Endodermal cell (in vitro differentiated cells): ENCODE measurements around the gene SDC4. TPM values are rescaled to one million over a fixed set of nuclear protein-coding genes. Genes with fewer than 3 reads are reported as not detected.

Experiments
- DNase-seq: peaks from one replicate; pipeline ENCODE4 v3.0.0-alpha.2; 2017
- H3K27ac ChIP-seq: 2 replicates; pipeline ENCODE4 v1.5.1; 2013; ENCODE audit warnings: mild to moderate bottlenecking, low read depth, low read length, moderate library complexity
- H3K27me3 ChIP-seq: 2 replicates; pipeline ENCODE4 v1.6.1; 2013; ENCODE audit warnings: mild to moderate bottlenecking, low read length, moderate library complexity; ENCODE audit not compliant: insufficient read depth, control insufficient read depth, poor library complexity, severe bottlenecking
- H3K36me3 ChIP-seq: 2 replicates; pipeline ENCODE4 v1.7.0; 2013; ENCODE audit warnings: mild to moderate bottlenecking, low read length, moderate library complexity; ENCODE audit not compliant: control insufficient read depth, insufficient read depth
- H3K4me1 ChIP-seq: one replicate; pipeline ENCODE4 v1.7.0; 2013; ENCODE audit warnings: low read length; ENCODE audit not compliant: control insufficient read depth, insufficient read depth
- H3K4me3 ChIP-seq: 2 replicates; pipeline ENCODE4 v1.5.1; 2013; ENCODE audit warnings: mild to moderate bottlenecking, low read length, moderate library complexity
- H3K9ac ChIP-seq: 2 replicates; pipeline ENCODE4 v1.6.1; 2013; ENCODE audit warnings: mild to moderate bottlenecking, low read length, moderate library complexity; ENCODE audit not compliant: poor library complexity, severe bottlenecking; ENCODE audit errors: extremely low read depth
- H3K9me3 ChIP-seq: 2 replicates; pipeline ENCODE4 v1.6.1; 2013; ENCODE audit warnings: mild to moderate bottlenecking, low read length, moderate library complexity; ENCODE audit not compliant: control insufficient read depth
- H3K27ac Mint-ChIP-seq: 2 replicates; pipeline ENCODE4 v1.8.0; 2020; ENCODE audit warnings: mixed read lengths
- H3K27me3 Mint-ChIP-seq: 2 replicates; pipeline ENCODE4 v1.8.0; 2021; ENCODE audit warnings: mild to moderate bottlenecking, mixed read lengths; ENCODE audit not compliant: insufficient read depth
- H3K36me3 Mint-ChIP-seq: 2 replicates; pipeline ENCODE4 v1.8.0; 2020; ENCODE audit warnings: low read depth, mixed read lengths
- H3K4me1 Mint-ChIP-seq: 2 replicates; pipeline ENCODE4 v1.8.0; 2020; ENCODE audit warnings: mixed read lengths
- H3K4me3 Mint-ChIP-seq: 2 replicates; pipeline ENCODE4 v1.8.0; 2020; ENCODE audit warnings: mild to moderate bottlenecking, moderate library complexity, mixed read lengths
- H3K9me3 Mint-ChIP-seq: 2 replicates; pipeline ENCODE4 v1.8.0; 2020; ENCODE audit warnings: mild to moderate bottlenecking, mixed read lengths
- CTCF ChIP-seq: fragments of 200-600 bp; sonication (generic); conservative IDR thresholded peaks from 2 replicates; pipeline ENCODE4 v1.5.0; 2021; ENCODE audit warnings: antibody characterized with exemption, mild to moderate bottlenecking
- WGBS, 2 experiments: methylation state at CpG; one replicate each; pipeline versions ENCODE4 v1.1.5 to v1.1.7; 2013; ENCODE audit warnings: missing lambda C conversion rate in 2 of 2, mixed read lengths in 1 of 2; ENCODE audit not compliant: insufficient coverage in 1 of 2, insufficient read length in 1 of 2; 5-methylcytosine and 5-hydroxymethylcytosine counted together
- total RNA-seq, 2 donors: library from RNA; stranded (reverse); fragmentation: NEBNext Ultra II Directional in 1 of 2; extraction: Animal tissue kit (Norgen Biotek cat#: 25700) in 1 of 2; gene quantifications; 2 replicates in 1 of 2; 3 replicates in 1 of 2; pipeline ENCODE4 v1.2.1, GENCODE V29; 2021

SDC4 gene
- total RNA-seq, 2 donors from 2014 or later: 78.0 to 118 TPM

- Mint-ChIP-seq H3K4me3 (no peak overlapping the region), H3K4me1 (peaks cover 16% of the 10 kb centered on the region), H3K27me3 (peaks cover 63% of the 10 kb centered on the region), H3K9me3 (peaks cover 13% of the 10 kb centered on the region), H3K27ac (no peak overlapping the region), H3K36me3 (no peaks in the 10 kb centered on the region)
- H3K9me3 ChIP-seq: peaks cover 13% of the 10 kb centered on the region
- H3K4me3 ChIP-seq: no peak overlapping the region
- H3K27me3 ChIP-seq: peaks cover 32% of the 10 kb centered on the region
- no peak for TF ChIP-seq CTCF
- no peak overlapping the region for H3K9ac ChIP-seq
- no peak for DNase-seq
- H3K27ac ChIP-seq: no peak overlapping the region
- 85 to 86% methylated on average over 6 to 13 of the region's 13 CpGs for WGBS, 2 experiments
- no peaks in the 10 kb centered on the region for H3K36me3 ChIP-seq
- H3K4me1 ChIP-seq: no peaks in the 10 kb centered on the region
These were observed 58.1 kb downstream of the SDC4 start for GRCh38 chr20:45289942-45290676.

DNA sequence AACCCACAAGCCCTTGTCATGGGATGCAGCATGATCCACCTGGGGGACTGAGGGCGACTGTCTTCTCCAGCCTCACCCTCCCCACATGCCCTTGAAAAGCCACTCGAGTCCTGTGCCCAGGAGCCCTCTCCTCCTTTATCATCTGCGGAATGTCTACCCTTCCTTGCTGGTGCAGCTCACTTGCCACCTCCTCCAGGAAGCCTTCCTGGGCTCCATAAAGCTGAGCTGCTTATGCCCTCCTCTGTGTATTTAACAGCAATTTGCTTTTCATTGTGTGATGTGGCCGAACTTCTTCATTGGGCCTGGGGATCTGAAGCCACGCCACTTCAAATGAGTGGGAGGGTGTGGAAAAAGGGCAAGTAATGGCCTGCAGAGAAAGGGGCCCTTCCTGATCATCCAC lies 59.4 kb downstream of the SDC4 start:
- Histone ChIP-seq H3K4me1 (no peaks in the 10 kb centered on the region), H3K9ac (no peak overlapping the region), H3K4me3 (no peak overlapping the region), H3K36me3 (no peaks in the 10 kb centered on the region), H3K27ac (no peak overlapping the region), H3K9me3 (peaks cover under 1% of the 10 kb centered on the region), H3K27me3 (peaks cover 23% of the 10 kb centered on the region)
- Mint-ChIP-seq H3K9me3 (peaks cover 2% of the 10 kb centered on the region), H3K36me3 (no peaks in the 10 kb centered on the region), H3K4me1 (peaks cover 16% of the 10 kb centered on the region), H3K27me3 (peaks cover 62% of the 10 kb centered on the region), H3K4me3 (no peak overlapping the region), H3K27ac (no peak overlapping the region)
- DNase-seq: no peak
- no peak for TF ChIP-seq CTCF
- 90 to 92% methylated on average over 4 to 5 of the region's 5 CpGs for WGBS, 2 experiments

DNA sequence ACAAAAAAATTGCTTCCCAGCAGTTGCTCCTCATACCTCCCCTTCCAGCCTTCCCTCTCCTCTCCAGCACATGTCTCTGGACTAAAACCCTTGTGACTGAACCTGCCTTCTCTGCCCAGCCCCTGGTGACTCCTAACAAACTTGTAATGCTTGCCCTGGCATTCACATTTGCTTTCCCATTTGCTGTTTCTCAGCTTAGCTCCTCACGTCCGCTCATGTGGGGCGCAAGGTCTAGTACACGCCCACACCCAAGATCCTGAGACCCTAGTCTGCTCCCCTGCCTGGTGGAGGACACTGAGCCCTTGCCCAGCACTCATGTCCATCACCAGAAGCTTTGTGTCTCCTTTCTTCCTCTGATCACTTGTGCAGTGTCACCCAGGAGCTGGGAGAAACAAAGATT lies 59.8 kb downstream of the SDC4 start:
- Mint-ChIP-seq H3K4me3 (no peak overlapping the region), H3K9me3 (no peaks in the 10 kb centered on the region), H3K36me3 (no peaks in the 10 kb centered on the region), H3K27me3 (peaks cover 59% of the 10 kb centered on the region), H3K4me1 (peaks cover 16% of the 10 kb centered on the region), H3K27ac (no peak overlapping the region)
- DNase-seq: no peak
- WGBS, 2 experiments: 87 to 93% methylated on average over 4 of the region's 4 CpGs
- Histone ChIP-seq H3K36me3 (no peaks in the 10 kb centered on the region), H3K27me3 (peaks cover 18% of the 10 kb centered on the region), H3K27ac (no peak overlapping the region), H3K9ac (no peak overlapping the region), H3K4me1 (no peaks in the 10 kb centered on the region), H3K9me3 (no peaks in the 10 kb centered on the region), H3K4me3 (no peak overlapping the region)
- TF ChIP-seq CTCF: no peak
